22Rv1 (cell line): Measurements from ENCODE around the gene SHOC1.
"Not testable (repeated sequence)": the region's sequence is repeated elsewhere in the genome, so short reads cannot be mapped to it uniquely, and the experiment has no call there.

ENCODE experiments used
- H3K27ac ChIP-seq: fragments of 450-650 bp; 2 replicates; pipeline ENCODE4 v1.5.1; 2017
- CTCF ChIP-seq: fragments of 450-650 bp; IDR thresholded peaks from 2 replicates; pipeline ENCODE4 v1.5.1; 2017; ENCODE audit warnings: mild to moderate bottlenecking
- ZFX ChIP-seq: fragments of 450-650 bp; IDR thresholded peaks from 2 replicates; pipeline ENCODE4 v1.6.1; 2017; ENCODE audit warnings: antibody characterized with exemption, borderline replicate concordance

Gene SHOC1

GRCh38 chr9:111804636-111805035 lies 9.9 kb upstream of the SHOC1 start:
- no peak overlapping the region for H3K27ac ChIP-seq
- TF ChIP-seq CTCF, result no peak
- no peak for TF ChIP-seq ZFX

GRCh38 chr9:111803924-111804323 lies 9.2 kb upstream of the SHOC1 start:
- TF ChIP-seq ZFX, result no peak
- no peak for TF ChIP-seq CTCF
- H3K27ac ChIP-seq, result no peak overlapping the region

GRCh38 chr9:111799915-111800526 lies 5.3 kb upstream of the SHOC1 start:
- TF ChIP-seq ZFX (no peak), CTCF (no peak)

GRCh38 chr9:111799506-111799905 lies 4.8 kb upstream of the SHOC1 start:
- TF ChIP-seq CTCF (no peak), ZFX (no peak)

More at GRCh38 chr9:111799915-111800526, 5.3 kb upstream of the SHOC1 start:
- no peak overlapping the region for H3K27ac ChIP-seq

GRCh38 chr9:111798786-111799185 lies 4.0 kb upstream of the SHOC1 start:
- no peak overlapping the region for H3K27ac ChIP-seq
- no peak for TF ChIP-seq CTCF
- TF ChIP-seq ZFX, result no peak

More at GRCh38 chr9:111799506-111799905, 4.8 kb upstream of the SHOC1 start:
- no peak overlapping the region for H3K27ac ChIP-seq

- no peak overlapping the region for H3K27ac ChIP-seq
- no peak for TF ChIP-seq CTCF
- TF ChIP-seq ZFX, result no peak
Measured at GRCh38 chr9:111795557-111795839, 761 bp upstream of the SHOC1 start.

GRCh38 chr9:111791821-111792220 lies 2.9 kb downstream of the SHOC1 start:
- not testable (repeated sequence) for H3K27ac ChIP-seq

- H3K27ac ChIP-seq, result no peak overlapping the region
- no peak for TF ChIP-seq ZFX
- no peak for TF ChIP-seq CTCF
Measured at GRCh38 chr9:111789881-111790280, 4.9 kb downstream of the SHOC1 start.
